Femur (tissue), 1 donor: ENCODE results near the gene TTYH3.
"Not testable (repeated sequence)": the region's sequence is repeated elsewhere in the genome, so short reads cannot be mapped to it uniquely, and the experiment has no call there.

Experiments
- DNase-seq: peaks from one replicate; pipeline ENCODE4 v3.0.0-alpha.2; 2017

Gene TTYH3

GRCh38 chr7:2631946-2632732 is at the start of gene TTYH3:
TTYH3 (plus strand) TSS chr7:2631986; CDS start chr7:2632156, 170 bp downstream.
- DNase-seq, result no peak

DNA sequence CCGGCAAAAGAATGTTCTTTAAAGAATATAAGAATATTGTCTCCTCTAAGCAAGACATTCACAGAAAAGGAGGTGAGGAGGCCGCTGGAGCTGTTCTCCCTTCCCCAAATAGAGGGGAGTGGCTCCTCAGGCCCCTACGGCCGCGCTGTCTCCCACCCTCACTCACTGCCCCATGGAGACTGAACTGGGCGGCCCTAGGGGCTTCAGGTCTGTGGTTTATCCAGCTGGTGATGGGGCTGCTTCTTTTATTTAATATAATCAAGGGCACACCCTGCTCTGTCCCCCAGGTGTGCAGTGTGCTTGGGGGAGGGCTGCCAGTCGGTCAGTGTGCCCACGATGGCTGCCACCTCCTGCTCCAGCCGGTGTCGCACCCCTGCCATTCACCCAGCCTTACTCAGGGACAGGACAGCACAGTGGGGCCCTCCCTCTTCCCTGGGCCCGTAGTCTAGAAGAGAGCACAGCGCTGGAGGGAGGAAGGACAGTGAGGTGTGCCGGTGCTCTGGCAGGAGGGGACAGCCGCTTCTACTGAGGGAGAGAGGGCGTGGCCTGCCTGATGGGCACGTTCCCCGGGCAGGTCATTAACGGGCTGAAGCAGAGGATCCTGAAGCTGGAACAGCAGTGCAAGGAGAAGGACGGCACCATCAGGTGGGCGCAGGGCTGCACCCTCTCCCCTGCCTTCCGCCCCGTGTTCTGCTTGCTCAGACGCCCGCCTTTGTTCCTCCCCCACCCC is 49.6 kb upstream of the TTYH3 start:
- no peak for DNase-seq

DNA sequence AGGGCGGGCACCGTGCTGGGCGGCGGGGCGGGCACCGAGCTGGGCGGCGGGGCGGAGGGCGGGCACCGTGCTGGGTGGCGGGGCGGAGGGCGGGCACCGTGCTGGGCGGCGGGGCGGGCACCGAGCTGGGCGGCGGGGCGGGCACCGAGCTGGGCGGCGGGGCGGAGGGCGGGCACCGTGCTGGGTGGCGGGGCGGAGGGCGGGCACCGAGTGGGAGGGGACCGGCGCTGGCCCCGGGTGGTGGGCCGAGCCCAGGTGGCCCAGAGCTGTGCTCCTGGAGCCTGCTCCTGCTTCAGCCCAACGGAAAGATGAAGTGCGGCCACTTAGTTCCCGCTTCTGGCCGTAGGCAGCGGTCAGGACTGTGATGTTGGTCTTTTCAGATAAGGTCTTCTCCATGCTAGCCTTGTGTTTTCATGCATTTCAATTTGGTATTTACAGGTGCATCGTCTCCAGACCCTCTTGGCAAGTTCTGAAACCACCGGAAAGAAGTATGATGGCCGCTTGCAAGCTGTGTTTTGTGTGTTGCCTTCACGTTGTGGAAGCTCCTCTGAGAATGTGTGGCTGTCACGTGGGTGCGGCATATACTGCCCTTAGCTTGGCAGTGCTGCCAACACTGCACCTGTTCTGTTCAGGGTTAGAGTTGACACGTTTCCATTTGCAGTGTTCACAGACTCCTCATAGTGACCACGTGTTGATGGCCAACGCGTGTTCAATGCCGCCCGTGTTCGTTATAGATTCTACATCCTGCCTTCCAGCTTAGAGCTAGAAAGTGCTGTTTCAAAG is 47.8 kb upstream of the TTYH3 start:
- DNase-seq, result no peak

DNA sequence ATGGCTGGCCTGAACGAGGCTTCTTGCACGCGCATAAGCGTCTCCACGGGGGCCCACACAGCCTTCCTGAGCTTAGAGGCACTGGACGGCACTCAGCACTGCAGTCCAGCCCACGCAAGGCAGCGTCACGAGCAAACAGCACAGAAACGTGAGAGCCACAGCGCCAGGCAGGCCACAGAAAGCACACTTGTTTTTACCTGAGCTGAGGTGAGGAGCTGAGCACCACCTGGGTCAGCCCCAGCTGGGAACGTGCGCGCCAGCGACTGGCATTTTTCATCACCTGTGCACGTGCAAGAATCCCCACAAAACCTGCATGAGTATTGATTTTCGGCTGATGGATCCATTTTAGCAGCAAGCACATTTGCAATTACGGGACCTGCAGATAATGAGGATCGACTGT is 46.3 kb upstream of the TTYH3 start:
- no peak for DNase-seq

- no peak for DNase-seq
Observed at GRCh38 chr7:2586326-2587020, 45.3 kb upstream of the TTYH3 start.

DNA sequence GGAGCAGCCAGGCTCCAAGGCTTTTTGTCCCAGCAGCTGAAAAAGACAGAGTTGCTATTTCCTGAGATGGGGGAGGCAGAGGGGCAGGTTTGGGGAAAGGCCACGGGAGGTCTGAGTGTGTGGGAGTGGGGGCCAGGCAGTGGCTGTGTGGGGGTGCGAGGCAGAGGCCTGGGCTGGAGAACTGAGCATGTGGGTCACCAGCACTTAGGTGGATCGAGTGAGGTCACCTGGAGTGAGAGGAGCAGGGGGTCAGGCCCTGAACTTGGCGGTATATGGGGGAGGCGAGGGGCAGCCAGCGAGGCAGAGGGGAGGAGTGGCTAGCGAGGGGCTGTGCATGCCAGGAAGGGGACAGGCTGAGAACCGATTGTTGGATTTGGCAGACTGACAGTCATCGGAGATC is 44.7 kb upstream of the TTYH3 start:
- no peak for DNase-seq

DNA sequence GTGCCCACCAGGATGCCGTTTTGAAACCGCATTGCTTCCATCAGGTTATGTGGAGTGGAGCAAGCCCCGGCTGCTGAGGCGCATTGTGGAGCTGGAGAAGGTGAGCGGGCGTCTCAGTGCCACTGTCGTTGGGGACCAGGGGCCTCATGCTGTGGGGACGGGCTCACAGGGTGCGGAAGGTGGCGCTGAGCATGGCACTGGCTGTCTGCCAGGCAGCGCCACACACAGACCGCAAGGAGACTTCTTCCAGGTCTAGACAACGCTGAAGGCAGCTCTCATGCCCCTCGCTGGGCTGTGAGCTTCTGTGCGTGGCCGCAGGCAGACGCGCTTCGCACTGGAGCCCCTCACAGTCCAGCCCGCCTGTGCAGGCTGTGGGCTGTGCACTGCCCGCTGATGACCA is 44.0 kb upstream of the TTYH3 start:
- no peak for DNase-seq

- DNase-seq, result no peak
Observed at GRCh38 chr7:2589341-2589740, 42.4 kb upstream of the TTYH3 start.

DNA sequence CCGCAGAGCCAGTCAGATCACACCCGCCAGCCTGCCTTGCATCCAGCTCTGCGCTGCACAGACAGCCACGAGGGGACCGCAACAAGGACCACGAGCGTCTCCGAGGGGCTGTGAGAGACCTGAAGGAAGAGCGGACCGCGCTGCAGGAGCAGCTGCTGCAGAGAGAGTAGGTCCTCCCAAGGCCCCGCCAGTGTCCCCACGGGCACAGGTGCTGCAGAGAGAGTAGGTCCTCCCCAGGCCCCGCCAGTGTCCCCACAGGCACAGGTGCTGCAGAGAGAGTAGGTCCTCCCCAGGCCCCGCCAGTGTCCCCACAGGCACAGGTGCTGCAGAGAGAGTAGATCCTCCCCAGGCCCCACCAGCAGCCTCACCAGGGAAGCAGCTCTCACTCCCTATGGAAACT is 41.8 kb upstream of the TTYH3 start:
- not testable (repeated sequence) for DNase-seq

- no peak for DNase-seq
Observed at GRCh38 chr7:2592375-2592865, 39.4 kb upstream of the TTYH3 start.

DNA sequence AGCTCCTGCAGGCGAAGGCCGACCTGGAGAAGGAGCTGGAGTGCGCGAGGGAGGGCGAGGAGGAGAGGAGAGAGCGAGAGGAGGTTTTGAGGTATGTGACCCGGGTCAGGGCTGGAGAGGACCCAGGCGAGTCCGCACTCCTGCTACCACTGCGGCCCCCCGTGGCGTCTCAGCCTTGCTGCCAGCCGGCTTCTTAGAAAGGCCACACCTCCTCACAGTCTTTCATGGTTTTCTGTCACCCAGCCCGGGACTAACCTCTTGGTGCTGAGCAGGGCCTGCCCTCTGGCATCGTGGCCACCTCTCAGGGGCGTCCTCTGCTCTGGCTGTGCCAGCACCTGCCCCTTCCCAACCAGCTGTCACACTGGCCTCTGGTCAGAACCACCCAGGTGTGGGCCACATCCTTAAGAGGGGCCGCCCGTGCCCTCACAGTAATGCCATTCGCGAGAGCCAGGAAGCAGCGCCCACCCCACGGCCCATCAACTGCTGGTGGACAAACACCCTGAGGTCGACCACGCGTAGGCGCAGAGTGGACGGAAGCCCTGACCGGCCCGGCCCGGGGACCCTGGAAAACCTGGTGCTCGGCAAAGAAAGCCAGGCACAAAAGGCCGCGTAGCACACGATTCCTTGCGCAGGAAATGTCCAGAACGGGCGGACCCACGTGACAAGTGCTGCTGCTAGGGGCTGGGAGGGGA is 38.6 kb upstream of the TTYH3 start:
- DNase-seq, result no peak

- no peak for DNase-seq
Observed at GRCh38 chr7:2594599-2594998, 37.2 kb upstream of the TTYH3 start.

GRCh38 chr7:2595258-2595860 is 36.4 kb upstream of the TTYH3 start:
- no peak for DNase-seq

- no peak for DNase-seq
Observed at GRCh38 chr7:2596464-2597272, 35.1 kb upstream of the TTYH3 start.

- no peak for DNase-seq
Observed at GRCh38 chr7:2597273-2597640, 34.5 kb upstream of the TTYH3 start.

DNA sequence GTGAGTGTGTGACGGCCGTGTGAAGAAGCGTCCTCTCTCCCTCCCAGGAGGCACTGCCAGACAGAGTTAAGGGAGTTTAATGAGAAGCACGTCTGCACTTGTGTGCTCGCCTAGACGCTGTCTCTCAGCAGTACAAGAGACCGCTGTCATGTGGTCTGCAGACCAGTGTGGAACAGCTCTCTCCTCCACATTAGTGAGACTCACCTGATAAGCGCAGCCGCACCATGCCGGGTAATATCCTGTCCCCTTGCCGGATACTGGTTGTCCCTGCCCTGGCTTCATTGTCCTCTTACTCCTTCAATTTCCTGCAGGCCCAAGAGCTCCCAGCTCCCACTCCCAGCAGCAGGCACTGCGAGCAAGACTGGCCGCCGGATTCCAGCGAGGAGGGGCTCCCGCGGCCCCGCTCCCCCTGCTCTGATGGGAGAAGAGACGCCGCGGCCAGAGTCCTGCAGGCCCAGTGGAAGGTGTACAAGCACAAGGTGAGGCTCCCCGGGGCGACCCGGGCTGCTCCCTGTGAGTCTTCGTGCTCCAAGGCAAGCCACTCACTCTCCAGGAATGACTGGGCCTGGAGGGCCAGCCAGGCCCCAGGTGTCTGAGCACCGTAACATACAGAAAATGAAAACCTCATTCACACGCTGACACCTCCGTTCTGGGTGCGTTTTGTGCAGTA is 33.5 kb upstream of the TTYH3 start:
- DNase-seq, result no peak

- no peak for DNase-seq
Observed at GRCh38 chr7:2601065-2601464, 30.7 kb upstream of the TTYH3 start.

GRCh38 chr7:2601907-2602306 is 29.9 kb upstream of the TTYH3 start:
- DNase-seq, result no peak

DNA sequence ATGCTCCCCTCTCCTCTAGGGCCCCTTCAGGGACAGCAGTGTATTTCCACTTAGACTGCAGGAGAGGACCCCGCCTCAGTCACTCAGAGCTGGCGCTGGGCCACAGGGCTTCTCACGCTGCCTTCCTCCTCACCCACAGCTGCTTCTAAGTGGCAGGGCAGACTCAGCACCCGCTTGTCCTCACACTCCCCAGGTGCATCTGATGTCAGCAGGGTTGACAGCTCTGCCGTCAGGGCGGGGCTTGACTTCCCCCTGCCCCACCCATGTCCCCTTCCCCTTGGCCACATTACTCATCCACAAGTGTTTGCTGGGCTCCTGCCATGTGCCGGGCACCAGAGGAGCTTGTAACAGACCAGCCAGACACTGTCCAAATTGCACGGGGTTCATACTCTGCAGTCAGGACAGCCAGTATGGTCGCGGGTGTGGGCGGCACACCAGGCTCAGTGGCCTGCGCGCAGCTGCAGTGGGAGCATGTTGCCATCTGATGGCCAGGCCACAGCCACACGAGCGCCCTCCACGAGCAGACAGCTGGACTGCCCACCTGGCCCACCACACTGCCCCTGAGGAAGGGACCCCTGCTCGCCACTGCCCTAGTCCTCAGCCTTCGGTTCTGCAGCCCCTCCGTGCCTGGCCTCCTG is 29.3 kb upstream of the TTYH3 start:
- no peak for DNase-seq
